ENCODE data around the gene FCHSD1. TPM values are rescaled to one million over a fixed set of nuclear protein-coding genes. Genes with fewer than 3 reads are reported as not detected.

Gene FCHSD1
- 12.3 and 15.9 TPM in 2 replicates for total RNA-seq (2014; rRNA removed; shearing (Covaris generic))
- polyA plus RNA-seq (2014; cell fraction: nucleus; rRNA removed): 61.8 and 74.9 TPM in 2 replicates

GRCh38 chr5:141650851-141651727 lies at the start of gene FCHSD1:
TSS of gene FCHSD1 (minus strand) at chr5:141651418. CDS start at chr5:141651368, 50 bp downstream.
- peak; percentile 78 for DNase-seq (ENCODE audit: extremely low read depth, low read depth)

- no peak for DNase-seq (ENCODE audit: extremely low read depth, low read depth)
Observed at GRCh38 chr5:141697586-141697985, 46.4 kb upstream of the FCHSD1 start.

- DNase-seq (ENCODE audit: extremely low read depth, low read depth): no peak
Observed at GRCh38 chr5:141696431-141696830, 45.2 kb upstream of the FCHSD1 start.

- no peak for DNase-seq (ENCODE audit: extremely low read depth, low read depth)
Observed at GRCh38 chr5:141695627-141696215, 44.5 kb upstream of the FCHSD1 start.

GRCh38 chr5:141694479-141694878 lies 43.3 kb upstream of the FCHSD1 start:
- DNase-seq (ENCODE audit: extremely low read depth, low read depth): no peak

GRCh38 chr5:141692919-141693725 lies 41.9 kb upstream of the FCHSD1 start:
- DNase-seq (ENCODE audit: extremely low read depth, low read depth): no peak

GRCh38 chr5:141692533-141692888 lies 41.3 kb upstream of the FCHSD1 start:
- no peak for DNase-seq (ENCODE audit: extremely low read depth, low read depth)

GRCh38 chr5:141691867-141692532 lies 40.8 kb upstream of the FCHSD1 start:
- peak; percentile 72 for DNase-seq (ENCODE audit: extremely low read depth, low read depth)

- DNase-seq (ENCODE audit: extremely low read depth, low read depth): no peak
Observed at GRCh38 chr5:141691286-141691866, 40.2 kb upstream of the FCHSD1 start.

GRCh38 chr5:141686648-141687416 lies 35.6 kb upstream of the FCHSD1 start:
- DNase-seq (ENCODE audit: extremely low read depth, low read depth): no peak

GRCh38 chr5:141685591-141685990 lies 34.4 kb upstream of the FCHSD1 start:
- DNase-seq (ENCODE audit: extremely low read depth, low read depth): no peak

- no peak for DNase-seq (ENCODE audit: extremely low read depth, low read depth)
Observed at GRCh38 chr5:141683596-141684141, 32.5 kb upstream of the FCHSD1 start.

- DNase-seq (ENCODE audit: extremely low read depth, low read depth): peak; percentile 55
Observed at GRCh38 chr5:141681695-141682641, 30.8 kb upstream of the FCHSD1 start, which contains the start of gene ARAP3. TSS of gene ARAP3 (minus strand) at chr5:141682230. CDS start at chr5:141680486, 1,744 bp downstream.

GRCh38 chr5:141681295-141681694 lies 30.1 kb upstream of the FCHSD1 start:
- no peak for DNase-seq (ENCODE audit: extremely low read depth, low read depth)

GRCh38 chr5:141680751-141681201 lies 29.6 kb upstream of the FCHSD1 start:
- no peak for DNase-seq (ENCODE audit: extremely low read depth, low read depth)

- no peak for DNase-seq (ENCODE audit: extremely low read depth, low read depth)
Observed at GRCh38 chr5:141680178-141680577, 29.0 kb upstream of the FCHSD1 start.

GRCh38 chr5:141677415-141677814 lies 26.2 kb upstream of the FCHSD1 start:
- no peak for DNase-seq (ENCODE audit: extremely low read depth, low read depth)

GRCh38 chr5:141675672-141676071 lies 24.5 kb upstream of the FCHSD1 start:
- DNase-seq (ENCODE audit: extremely low read depth, low read depth): no peak

Data from NCI-H460 (cell line).